ENCODE results near the gene TYW1.

- TF ChIP-seq, protein P1, sequence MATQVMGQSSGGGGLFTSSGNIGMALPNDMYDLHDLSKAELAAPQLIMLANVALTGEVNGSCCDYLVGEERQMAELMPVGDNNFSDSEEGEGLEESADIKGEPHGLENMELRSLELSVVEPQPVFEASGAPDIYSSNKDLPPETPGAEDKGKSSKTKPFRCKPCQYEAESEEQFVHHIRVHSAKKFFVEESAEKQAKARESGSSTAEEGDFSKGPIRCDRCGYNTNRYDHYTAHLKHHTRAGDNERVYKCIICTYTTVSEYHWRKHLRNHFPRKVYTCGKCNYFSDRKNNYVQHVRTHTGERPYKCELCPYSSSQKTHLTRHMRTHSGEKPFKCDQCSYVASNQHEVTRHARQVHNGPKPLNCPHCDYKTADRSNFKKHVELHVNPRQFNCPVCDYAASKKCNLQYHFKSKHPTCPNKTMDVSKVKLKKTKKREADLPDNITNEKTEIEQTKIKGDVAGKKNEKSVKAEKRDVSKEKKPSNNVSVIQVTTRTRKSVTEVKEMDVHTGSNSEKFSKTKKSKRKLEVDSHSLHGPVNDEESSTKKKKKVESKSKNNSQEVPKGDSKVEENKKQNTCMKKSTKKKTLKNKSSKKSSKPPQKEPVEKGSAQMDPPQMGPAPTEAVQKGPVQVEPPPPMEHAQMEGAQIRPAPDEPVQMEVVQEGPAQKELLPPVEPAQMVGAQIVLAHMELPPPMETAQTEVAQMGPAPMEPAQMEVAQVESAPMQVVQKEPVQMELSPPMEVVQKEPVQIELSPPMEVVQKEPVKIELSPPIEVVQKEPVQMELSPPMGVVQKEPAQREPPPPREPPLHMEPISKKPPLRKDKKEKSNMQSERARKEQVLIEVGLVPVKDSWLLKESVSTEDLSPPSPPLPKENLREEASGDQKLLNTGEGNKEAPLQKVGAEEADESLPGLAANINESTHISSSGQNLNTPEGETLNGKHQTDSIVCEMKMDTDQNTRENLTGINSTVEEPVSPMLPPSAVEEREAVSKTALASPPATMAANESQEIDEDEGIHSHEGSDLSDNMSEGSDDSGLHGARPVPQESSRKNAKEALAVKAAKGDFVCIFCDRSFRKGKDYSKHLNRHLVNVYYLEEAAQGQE (IDR thresholded peaks at IDR 0.05; ENCODE audit: insufficient read depth in 1 of 2, low read depth in 2 of 2, low read length in 2 of 2), result no peak
- no peak for TF ChIP-seq TAF1 (IDR thresholded peaks at IDR 0.05; ENCODE audit: borderline replicate concordance, insufficient read depth, low read length)
- TF ChIP-seq POLR2AphosphoS5 (IDR thresholded peaks at IDR 0.05; ENCODE audit: low read depth, low read length), result no peak
- no peak for TF ChIP-seq SIN3A (IDR thresholded peaks at IDR 0.05; ENCODE audit: borderline replicate concordance, insufficient read depth, low read length)
These were observed 45.9 kb upstream of the TYW1 start for GRCh38 chr7:66950763-66951162.
